Mesenchymal stem cell (in vitro differentiated cells and primary cell): ENCODE results near the gene C12orf57.
"Not testable (repeated sequence)": the region's sequence is repeated elsewhere in the genome, so short reads cannot be mapped to it uniquely, and the experiment has no call there.

ENCODE experiments used
- DNase-seq: peaks from one replicate; pipeline ENCODE4 v3.0.0-alpha.2; 2013
- H2AFZ ChIP-seq: one replicate; pipeline ENCODE4 v1.6.1; 2013; ENCODE audit warnings: low read depth, mild to moderate bottlenecking, control low read depth, inconsistent platforms, low read length, moderate library complexity
- H2AK5ac ChIP-seq: 2 replicates; pipeline ENCODE4 v1.6.1; 2013; ENCODE audit warnings: low read length, moderate library complexity, mild to moderate bottlenecking, inconsistent platforms; ENCODE audit not compliant: severe bottlenecking
- H2BK120ac ChIP-seq: one replicate; pipeline ENCODE4 v1.6.1; 2013; ENCODE audit warnings: low read depth, mild to moderate bottlenecking, inconsistent platforms, low read length, moderate library complexity
- H2BK12ac ChIP-seq, 2 experiments: one replicate each; pipeline ENCODE4 v1.6.1; 2013; ENCODE audit warnings: inconsistent platforms in 2 of 2, low read length in 2 of 2, mild to moderate bottlenecking in 2 of 2, moderate library complexity in 2 of 2, control low read depth in 1 of 2
- H2BK15ac ChIP-seq: one replicate; pipeline ENCODE4 v1.6.1; 2013; ENCODE audit warnings: mild to moderate bottlenecking, low read depth, inconsistent platforms; ENCODE audit not compliant: poor library complexity, severe bottlenecking
- H2BK5ac ChIP-seq: 2 replicates; pipeline ENCODE4 v1.6.1; 2013; ENCODE audit warnings: low read depth, mild to moderate bottlenecking, low read length, control low read depth, inconsistent platforms; ENCODE audit not compliant: poor library complexity, severe bottlenecking
- H3K14ac ChIP-seq, 2 experiments: one replicate each; pipeline ENCODE4 v1.6.1; 2013; ENCODE audit warnings: inconsistent platforms in 2 of 2, low read length in 2 of 2, control low read depth in 1 of 2, mild to moderate bottlenecking in 1 of 2, moderate library complexity in 1 of 2
- H3K18ac ChIP-seq, 2 experiments: one replicate each; pipeline ENCODE4 v1.6.1; 2013; ENCODE audit warnings: inconsistent platforms in 2 of 2, low read length in 2 of 2, control low read depth in 1 of 2, low read depth in 1 of 2, mild to moderate bottlenecking in 1 of 2
- H3K23ac ChIP-seq, 2 experiments: one replicate each; pipeline ENCODE4 v1.6.1; 2013; ENCODE audit warnings: inconsistent platforms in 2 of 2, low read length in 2 of 2, mild to moderate bottlenecking in 2 of 2, moderate library complexity in 2 of 2, control low read depth in 1 of 2
- H3K27ac ChIP-seq: 2 replicates; pipeline ENCODE4 v1.5.1; 2013; ENCODE audit warnings: mild to moderate bottlenecking, moderate library complexity, low read length, control low read depth, inconsistent platforms; ENCODE audit not compliant: poor library complexity, severe bottlenecking
- H3K27me3 ChIP-seq, 2 experiments: 2 replicates each; pipeline versions ENCODE4 v1.6.1 to v1.7.0; 2013; ENCODE audit warnings: low read length in 2 of 2, mild to moderate bottlenecking in 2 of 2, moderate library complexity in 2 of 2, control low read depth in 1 of 2, inconsistent platforms in 1 of 2; ENCODE audit not compliant: control insufficient read depth in 1 of 2, insufficient read depth in 1 of 2
- H3K36me3 ChIP-seq, 2 experiments: 2 replicates each; pipeline versions ENCODE4 v1.6.1 to v1.7.0; 2013; ENCODE audit warnings: low read length in 2 of 2, control low read depth in 1 of 2, inconsistent platforms in 1 of 2, low read depth in 1 of 2, mild to moderate bottlenecking in 1 of 2; ENCODE audit not compliant: insufficient read depth in 2 of 2, control insufficient read depth in 1 of 2
- H3K4ac ChIP-seq, 2 experiments: one replicate each; pipeline ENCODE4 v1.6.1; 2013; ENCODE audit warnings: inconsistent platforms in 2 of 2, low read length in 2 of 2, mild to moderate bottlenecking in 2 of 2, moderate library complexity in 2 of 2, control low read depth in 1 of 2, low read depth in 1 of 2
- H3K4me1 ChIP-seq: 2 replicates; pipeline ENCODE4 v1.6.1; 2013; ENCODE audit warnings: low read depth, low read length, control low read depth; ENCODE audit not compliant: control insufficient read depth, insufficient read depth
- H3K4me2 ChIP-seq: 2 replicates; pipeline ENCODE4 v1.6.1; 2013; ENCODE audit warnings: low read length, mild to moderate bottlenecking, inconsistent platforms; ENCODE audit not compliant: poor library complexity, severe bottlenecking
- H3K4me3 ChIP-seq, 2 experiments: 2 replicates each; pipeline versions ENCODE4 v1.5.1 to v1.7.0; 2013; ENCODE audit warnings: low read length in 2 of 2, mild to moderate bottlenecking in 2 of 2, control low read depth in 1 of 2, low read depth in 1 of 2; ENCODE audit not compliant: insufficient read depth in 1 of 2
- H3K79me1 ChIP-seq: replicated peaks from 2 replicates; pipeline ENCODE4 v1.6.1; 2013; ENCODE audit warnings: mild to moderate bottlenecking, control low read depth, low read length, inconsistent platforms; ENCODE audit not compliant: poor library complexity, severe bottlenecking
- H3K9ac ChIP-seq: 2 replicates; pipeline ENCODE4 v1.7.0; 2013; ENCODE audit warnings: mild to moderate bottlenecking, low read length, moderate library complexity
- H3K9me3 ChIP-seq: 2 replicates; pipeline ENCODE4 v1.7.0; 2013; ENCODE audit warnings: mild to moderate bottlenecking, low read length; ENCODE audit not compliant: control insufficient read depth
- H4K8ac ChIP-seq: one replicate; pipeline ENCODE4 v1.6.1; 2013; ENCODE audit warnings: inconsistent platforms, mild to moderate bottlenecking, low read length, moderate library complexity
- H4K91ac ChIP-seq: one replicate; pipeline ENCODE4 v1.6.1; 2013; ENCODE audit warnings: mild to moderate bottlenecking, low read length, inconsistent platforms
- WGBS: methylation state at CpG from one replicate; pipeline ENCODE4 v1.1.7; 2013; ENCODE audit warnings: mixed read lengths; 5-methylcytosine and 5-hydroxymethylcytosine counted together

The C12orf57 gene

GRCh38 chr12:6905414-6906040 lies 38.3 kb upstream of the C12orf57 start:
- Histone ChIP-seq H3K23ac (no peak overlapping the region), H3K9me3 (no peaks in the 10 kb centered on the region), H3K14ac (no peak overlapping the region), H3K36me3 (peaks cover 3 to 19% of the 10 kb centered on the region in 2 experiments), H3K9ac (peak overlapping the region; percentile 93), H4K8ac (no peak overlapping the region), H3K4me3 (peak overlapping the region in 1 of 2 experiments; percentile 91), H3K4me2 (peak overlapping the region; percentile 54), H2BK120ac (no peak overlapping the region), H2BK15ac (no peak overlapping the region), H3K27ac (no peak overlapping the region), H3K4me1 (peaks cover 7% of the 10 kb centered on the region), H3K79me1 (no peaks in the 10 kb centered on the region), H2AFZ (peak overlapping the region; percentile 95), H4K91ac (no peak overlapping the region), H2AK5ac (peak overlapping the region; percentile 9), H2BK5ac (no peak overlapping the region), H3K27me3 (no peaks in the 10 kb centered on the region), H2BK12ac (peak overlapping the region in 1 of 2 experiments; percentile 45), H3K18ac (peak overlapping the region in 1 of 2 experiments; percentile 94), H3K4ac (peak overlapping the region in 1 of 2 experiments; percentile 5)
- WGBS: 68% methylated on average over 5 of the region's 5 CpGs
- DNase-seq: no peak

GRCh38 chr12:6908141-6908540 lies 35.7 kb upstream of the C12orf57 start:
- not testable (repeated sequence) for H2AFZ ChIP-seq, H3K18ac ChIP-seq, H3K23ac ChIP-seq, H4K91ac ChIP-seq, H3K4me2 ChIP-seq, H3K4ac ChIP-seq, H3K4me1 ChIP-seq, H4K8ac ChIP-seq, H2BK120ac ChIP-seq, H3K9ac ChIP-seq, H2AK5ac ChIP-seq, H3K79me1 ChIP-seq, H3K14ac ChIP-seq, H2BK15ac ChIP-seq, H2BK12ac ChIP-seq, H3K4me3 ChIP-seq, H2BK5ac ChIP-seq, H3K27ac ChIP-seq, DNase-seq, H3K9me3 ChIP-seq
- 96% methylated on average over 11 of the region's 11 CpGs for WGBS
- peaks cover 3 to 19% of the 10 kb centered on the region in 2 experiments for H3K36me3 ChIP-seq
- H3K27me3 ChIP-seq: peaks cover 0 to 14% of the 10 kb centered on the region in 2 experiments

- Histone ChIP-seq H3K23ac (no peak overlapping the region), H2BK120ac (no peak overlapping the region), H3K4ac (no peak overlapping the region), H4K91ac (no peak overlapping the region), H3K18ac (no peak overlapping the region), H2BK15ac (no peak overlapping the region), H3K4me1 (peaks cover 14% of the 10 kb centered on the region), H3K36me3 (peaks cover 3 to 19% of the 10 kb centered on the region in 2 experiments), H3K9me3 (no peaks in the 10 kb centered on the region), H3K4me3 (no peak overlapping the region), H3K9ac (no peak overlapping the region), H3K27me3 (peaks cover 0 to 14% of the 10 kb centered on the region in 2 experiments), H3K14ac (no peak overlapping the region), H3K79me1 (no peaks in the 10 kb centered on the region), H3K4me2 (no peak overlapping the region), H4K8ac (no peak overlapping the region), H2BK12ac (no peak overlapping the region), H2BK5ac (no peak overlapping the region), H2AFZ (no peak overlapping the region), H3K27ac (no peak overlapping the region), H2AK5ac (no peak overlapping the region)
- WGBS: 86% methylated on average over 4 of the region's 4 CpGs
- no peak for DNase-seq
Observed at GRCh38 chr12:6909421-6910145, 34.2 kb upstream of the C12orf57 start.

- Histone ChIP-seq H3K27ac (no peak overlapping the region), H3K9me3 (no peaks in the 10 kb centered on the region), H3K4me2 (no peak overlapping the region), H3K14ac (no peak overlapping the region), H4K91ac (no peak overlapping the region), H2AFZ (no peak overlapping the region), H3K36me3 (peaks cover 0 to 19% of the 10 kb centered on the region in 2 experiments), H3K23ac (no peak overlapping the region), H3K79me1 (no peaks in the 10 kb centered on the region), H3K4me1 (peaks cover 18% of the 10 kb centered on the region), H3K18ac (no peak overlapping the region), H2AK5ac (no peak overlapping the region), H3K4ac (no peak overlapping the region), H2BK12ac (no peak overlapping the region), H3K27me3 (peaks cover 0 to 19% of the 10 kb centered on the region in 2 experiments), H2BK5ac (no peak overlapping the region), H2BK120ac (no peak overlapping the region), H3K4me3 (peak overlapping the region in 1 of 2 experiments; percentile 2), H3K9ac (no peak overlapping the region), H2BK15ac (no peak overlapping the region), H4K8ac (no peak overlapping the region)
- 93% methylated on average over 15 of the region's 15 CpGs for WGBS
- no peak for DNase-seq
Observed at GRCh38 chr12:6912164-6912935, 31.5 kb upstream of the C12orf57 start.
